BLaER1 (cell line): ENCODE data around the gene OGA.

ENCODE experiments used
- H3K27ac ChIP-seq: shearing (Covaris generic); formaldehyde crosslinking; 2 replicates; pipeline ENCODE4 v1.8.1; 2022
- H3K27me3 ChIP-seq: shearing (Covaris generic); formaldehyde crosslinking; 2 replicates; pipeline ENCODE4 v1.8.1; 2022
- H3K36me3 ChIP-seq: shearing (Covaris generic); formaldehyde crosslinking; 2 replicates; pipeline ENCODE4 v1.8.1; 2022
- H3K4me1 ChIP-seq: shearing (Covaris generic); formaldehyde crosslinking; 2 replicates; pipeline ENCODE4 v1.8.1; 2022
- H3K4me2 ChIP-seq: shearing (Covaris generic); formaldehyde crosslinking; 2 replicates; pipeline ENCODE4 v1.8.1; 2022
- H3K4me3 ChIP-seq: shearing (Covaris generic); formaldehyde crosslinking; 2 replicates; pipeline ENCODE4 v1.8.1; 2022
- H3K9ac ChIP-seq: shearing (Covaris generic); formaldehyde crosslinking; 2 replicates; pipeline ENCODE4 v1.8.1; 2022
- H3K9me3 ChIP-seq: shearing (Covaris generic); formaldehyde crosslinking; 2 replicates; pipeline ENCODE4 v1.8.1; 2022
- H4K20me1 ChIP-seq: shearing (Covaris generic); formaldehyde crosslinking; 2 replicates; pipeline ENCODE4 v1.8.1; 2022
- Cebpa-rat ChIP-seq: shearing (Covaris generic); IDR thresholded peaks from 2 replicates; pipeline ENCODE4 v1.8.1; 2022

The OGA gene

DNA sequence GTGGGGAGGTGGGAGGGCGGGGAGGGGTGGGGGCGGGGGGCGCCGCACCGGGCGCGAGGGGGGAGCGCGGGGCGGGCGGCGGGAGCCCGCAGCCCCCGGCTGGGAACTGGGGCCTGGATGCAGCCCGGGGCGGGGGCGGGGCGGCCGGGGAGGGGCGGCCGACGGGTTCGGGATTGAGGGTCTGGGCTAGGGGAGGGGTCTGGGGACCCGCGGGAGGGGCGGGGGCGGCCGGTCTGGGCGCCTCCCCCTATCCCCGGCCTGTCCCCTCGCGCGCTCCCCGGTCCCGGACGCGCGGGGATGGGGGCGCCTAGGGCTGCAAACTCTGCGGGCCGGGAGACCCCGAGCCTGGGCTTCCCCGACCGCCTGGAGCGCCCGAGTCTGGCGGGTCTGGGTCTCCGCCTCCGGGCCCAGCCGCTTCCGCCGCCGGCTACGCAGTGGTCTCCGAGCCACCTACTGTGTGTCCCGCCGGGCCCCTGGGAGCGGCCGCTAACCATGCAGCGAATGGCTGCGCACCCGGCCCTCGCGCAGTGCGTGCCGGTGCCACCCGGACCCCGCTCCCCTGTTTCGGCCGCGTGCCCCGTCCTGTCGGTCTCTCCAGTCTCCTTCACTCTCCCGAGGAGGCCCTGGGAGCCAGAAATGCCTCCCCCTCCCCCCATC is 42.0 kb downstream of the OGA start:
- H3K9me3 ChIP-seq = no peaks in the 10 kb centered on the region
- peaks cover 91% of the 10 kb centered on the region for H3K27me3 ChIP-seq
- no peak overlapping the region for H3K27ac ChIP-seq
- H3K36me3 ChIP-seq = 0 out of 2 replicates have a peak, but pooled peaks cover 7% of the 10 kb centered on the region
- no peak for TF ChIP-seq Cebpa-rat
- H3K4me1 ChIP-seq = peaks cover 26% of the 10 kb centered on the region
- no peak overlapping the region for H3K4me3 ChIP-seq
- H3K9ac ChIP-seq = no peak overlapping the region
- peaks cover 89% of the 10 kb centered on the region for H4K20me1 ChIP-seq
- H3K4me2 ChIP-seq = no peak overlapping the region

DNA sequence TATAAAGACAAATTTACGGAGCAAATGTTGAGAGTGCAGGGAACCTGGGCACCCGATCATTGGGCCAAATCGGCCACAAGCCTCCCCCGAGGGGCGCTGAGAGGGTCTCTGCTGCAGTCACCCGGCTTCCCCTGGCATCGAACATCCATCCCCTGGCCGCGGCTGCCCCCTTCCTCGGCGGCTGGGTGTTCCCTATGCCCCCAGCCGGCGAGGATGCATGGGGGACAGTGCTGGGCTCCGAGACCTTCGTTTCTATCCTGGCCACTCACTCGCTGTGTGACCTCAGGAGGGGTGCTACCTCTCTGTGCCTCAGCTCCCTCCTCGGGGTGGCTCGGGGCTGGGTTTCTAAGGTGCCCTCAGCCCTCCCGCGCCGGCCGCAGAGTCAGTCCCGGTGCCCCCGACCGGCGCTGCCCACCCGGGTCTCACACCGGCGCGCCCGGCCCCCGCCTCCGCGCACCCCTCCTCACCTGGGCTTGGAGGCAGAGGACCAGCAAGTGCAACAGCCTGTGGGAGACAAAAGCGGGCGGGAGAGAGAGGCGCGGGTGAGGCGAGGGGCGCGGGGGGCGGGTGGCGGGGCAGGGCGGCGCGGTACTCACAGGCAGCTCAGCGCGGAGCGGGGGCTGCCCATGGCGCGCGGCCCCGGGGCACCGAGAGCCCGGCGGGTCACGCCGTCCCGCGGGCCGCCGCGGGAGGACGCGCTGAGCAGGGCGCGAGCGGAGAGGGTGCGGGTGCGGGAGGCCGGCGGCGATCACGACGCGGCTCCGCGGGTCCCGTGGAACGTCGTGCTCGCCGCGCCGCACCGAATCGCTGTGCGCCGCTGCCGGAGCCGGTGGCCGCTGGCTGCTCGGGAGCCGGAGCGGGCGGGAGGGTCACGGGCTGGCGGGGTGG is 42.7 kb downstream of the OGA start, which contains the start of gene FGF8:
Gene FGF8 (minus strand): TSS at position 842 of the 888 bp plus-strand sequence. CDS start 214 bp downstream, at position 628.
- peaks cover 21% of the 10 kb centered on the region for H3K4me1 ChIP-seq
- H3K9me3 ChIP-seq = no peaks in the 10 kb centered on the region
- H3K36me3 ChIP-seq = 0 out of 2 replicates have a peak, but pooled peaks cover 7% of the 10 kb centered on the region
- no peak within 1 kb of the TSS for H3K27ac ChIP-seq
- H3K4me3 ChIP-seq = no peak within 1 kb of the TSS
- no peak within 1 kb of the TSS for H3K4me2 ChIP-seq
- no peak for TF ChIP-seq Cebpa-rat
- peaks cover 91% of the 10 kb centered on the region for H4K20me1 ChIP-seq
- peaks cover 98% of the 10 kb centered on the region for H3K27me3 ChIP-seq
- H3K9ac ChIP-seq = no peak within 1 kb of the TSS

GRCh38 chr10:101774589-101775272 is 43.5 kb downstream of the OGA start:
- no peak for TF ChIP-seq Cebpa-rat
- 0 out of 2 replicates have a peak, but pooled peaks cover 7% of the 10 kb centered on the region for H3K36me3 ChIP-seq
- H3K4me1 ChIP-seq = peaks cover 13% of the 10 kb centered on the region
- no peak overlapping the region for H3K27ac ChIP-seq
- no peak overlapping the region for H3K9ac ChIP-seq
- H3K4me2 ChIP-seq = no peak overlapping the region
- peaks cover 92% of the 10 kb centered on the region for H4K20me1 ChIP-seq
- H3K27me3 ChIP-seq = peaks cover 95% of the 10 kb centered on the region
- no peaks in the 10 kb centered on the region for H3K9me3 ChIP-seq
- no peak overlapping the region for H3K4me3 ChIP-seq

- Histone ChIP-seq H4K20me1 (peaks cover 85% of the 10 kb centered on the region), H3K36me3 (0 out of 2 replicates have a peak, but pooled peaks cover 7% of the 10 kb centered on the region), H3K27ac (no peak overlapping the region), H3K4me3 (no peak overlapping the region), H3K9ac (no peak overlapping the region), H3K4me2 (no peak overlapping the region), H3K4me1 (peaks cover 6% of the 10 kb centered on the region), H3K27me3 (peaks cover 93% of the 10 kb centered on the region), H3K9me3 (no peaks in the 10 kb centered on the region)
- TF ChIP-seq Cebpa-rat = no peak
These were observed 44.2 kb downstream of the OGA start for GRCh38 chr10:101773923-101774588.

DNA sequence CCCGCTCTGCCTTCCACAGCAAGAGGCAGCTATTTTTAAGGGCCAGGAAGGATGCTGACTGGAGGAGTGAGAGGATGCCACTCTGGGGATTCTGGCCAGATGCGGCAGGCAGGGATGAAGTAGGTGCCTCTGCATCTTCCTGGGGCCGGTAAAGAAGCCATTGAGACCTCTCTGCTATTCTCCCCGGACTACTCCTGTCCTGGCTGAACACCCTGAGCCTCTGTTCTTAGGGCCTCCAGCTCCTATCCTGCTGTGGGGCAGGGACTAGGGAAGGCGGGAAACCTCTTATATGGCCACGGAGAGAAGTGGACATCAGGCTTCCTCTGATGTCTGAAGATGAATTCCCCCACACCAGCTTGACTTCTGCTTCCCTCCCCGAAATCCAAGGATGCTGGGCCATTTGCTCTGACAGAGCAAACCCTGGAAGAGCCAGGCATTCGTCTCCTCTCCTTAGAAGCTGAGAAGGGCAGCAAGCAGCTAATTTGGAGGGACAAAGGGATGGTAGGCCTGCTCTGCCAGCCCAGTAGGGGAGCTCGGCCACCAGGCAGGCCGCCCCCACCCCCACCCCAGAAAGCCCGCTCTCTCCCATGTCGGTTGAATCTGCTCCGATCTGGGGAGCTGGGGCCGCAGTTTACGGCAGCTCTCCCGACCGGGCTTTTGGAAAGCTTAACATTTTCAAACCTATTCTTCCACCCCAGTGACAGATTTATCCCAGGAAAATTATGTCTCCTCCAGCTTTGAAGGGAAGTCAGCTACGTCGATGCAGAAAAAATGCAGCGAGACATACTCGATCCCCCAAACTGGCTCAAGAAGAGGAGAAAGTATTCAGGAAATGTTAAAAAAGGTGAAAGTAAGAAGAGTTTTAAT is 45.1 kb downstream of the OGA start:
- H3K27me3 ChIP-seq = peaks cover 84% of the 10 kb centered on the region
- H3K9me3 ChIP-seq = no peaks in the 10 kb centered on the region
- TF ChIP-seq Cebpa-rat = no peak
- 0 out of 2 replicates have a peak, but pooled peaks cover 7% of the 10 kb centered on the region for H3K36me3 ChIP-seq
- no peak overlapping the region for H3K4me3 ChIP-seq
- H3K9ac ChIP-seq = no peak overlapping the region
- H3K27ac ChIP-seq = no peak overlapping the region
- H3K4me1 ChIP-seq = no peaks in the 10 kb centered on the region
- H3K4me2 ChIP-seq = no peak overlapping the region
- H4K20me1 ChIP-seq = peaks cover 76% of the 10 kb centered on the region

DNA sequence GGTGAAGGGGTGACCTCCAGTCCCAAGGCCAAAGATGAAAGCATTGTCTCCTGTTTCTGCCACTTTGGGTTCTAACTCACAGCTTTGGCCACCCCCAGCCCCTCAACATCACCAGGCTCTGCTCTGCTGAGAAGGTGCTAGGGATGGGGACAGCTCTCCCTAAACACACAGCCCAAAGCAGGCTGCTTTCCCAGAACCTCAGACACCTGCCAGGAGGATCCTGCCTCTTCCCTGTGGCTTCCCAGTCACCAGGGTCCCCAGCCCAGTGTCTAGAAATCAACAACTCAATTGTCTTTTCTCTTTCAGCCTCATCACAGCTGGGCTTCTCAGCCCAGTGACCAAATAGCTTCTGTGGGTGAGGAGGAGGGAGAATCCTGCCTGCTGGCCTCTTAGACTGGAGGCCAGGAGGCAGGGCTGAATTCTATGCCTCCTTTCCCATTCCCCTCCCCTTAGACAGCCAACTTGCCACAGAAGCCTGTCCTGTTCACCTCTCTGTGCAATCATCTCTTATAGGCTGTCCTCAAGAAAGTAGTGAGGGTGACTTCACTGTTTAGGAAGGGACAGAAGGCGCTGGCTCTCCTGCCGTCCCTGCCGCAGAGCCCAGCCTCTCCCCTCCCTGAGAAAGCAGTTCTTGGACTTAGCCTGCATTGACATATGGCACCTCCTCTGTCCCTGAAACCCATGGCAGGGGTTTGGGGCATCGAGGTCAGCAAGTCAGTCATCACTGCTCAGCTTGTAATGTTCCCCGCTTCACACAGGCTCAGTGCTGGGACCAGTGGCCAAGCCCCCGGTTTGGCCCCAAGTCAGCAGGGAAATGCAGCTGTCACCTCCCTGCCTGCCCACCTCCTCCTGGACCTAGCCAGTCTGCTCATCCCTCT is 46.0 kb downstream of the OGA start:
- Histone ChIP-seq H3K9ac (no peak overlapping the region), H3K4me3 (no peak overlapping the region), H3K36me3 (0 out of 2 replicates have a peak, but pooled peaks cover 3% of the 10 kb centered on the region), H3K27ac (no peak overlapping the region), H3K27me3 (peaks cover 82% of the 10 kb centered on the region), H3K4me2 (no peak overlapping the region), H3K4me1 (no peaks in the 10 kb centered on the region), H4K20me1 (peaks cover 67% of the 10 kb centered on the region), H3K9me3 (no peaks in the 10 kb centered on the region)
- TF ChIP-seq Cebpa-rat = no peak

DNA sequence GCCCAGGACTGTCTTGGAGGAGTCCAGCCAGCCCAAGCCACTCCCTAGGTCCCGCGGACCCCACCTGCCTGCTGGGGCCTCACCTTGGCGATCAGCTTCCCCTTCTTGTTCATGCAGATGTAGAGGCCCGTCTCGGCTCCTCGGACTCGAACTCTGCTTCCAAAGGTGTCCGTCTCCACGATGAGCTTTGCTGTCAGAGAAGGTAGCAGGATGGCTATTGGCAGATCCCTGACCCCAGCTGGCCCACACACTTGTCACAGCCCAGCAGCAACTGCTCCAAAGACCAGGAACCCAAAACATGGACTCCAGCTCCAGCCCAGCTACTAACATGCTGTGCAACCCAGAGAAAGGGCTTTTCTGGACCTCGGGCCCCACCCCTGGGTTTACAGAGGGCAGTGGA is 46.9 kb downstream of the OGA start:
- no peak for TF ChIP-seq Cebpa-rat
- Histone ChIP-seq H3K27ac (no peak overlapping the region), H3K36me3 (no peaks in the 10 kb centered on the region), H3K4me2 (no peak overlapping the region), H3K4me3 (no peak overlapping the region), H3K27me3 (peaks cover 78% of the 10 kb centered on the region), H4K20me1 (peaks cover 59% of the 10 kb centered on the region), H3K4me1 (no peaks in the 10 kb centered on the region), H3K9ac (no peak overlapping the region), H3K9me3 (no peaks in the 10 kb centered on the region)
